GM18907 (cell line): ENCODE measurements around the gene ANKRD52.
A peak's percentile ranks its signal among the peaks of the same experiment; 100 is the strongest.
"Not testable (repeated sequence)": the region's sequence is repeated elsewhere in the genome, so short reads cannot be mapped to it uniquely, and the experiment has no call there.

Source experiments
- ATAC-seq: cut with Tn5 transposase; IDR thresholded peaks from one replicate; pipeline ENCODE4 v1.9.1; 2021; ENCODE audit warnings: mild to moderate bottlenecking, moderate library complexity; ENCODE audit not compliant: unreplicated experiment

ANKRD52 gene

GRCh38 chr12:56258068-56258819, at the start of gene ANKRD52:
Gene ANKRD52, minus strand, starts transcription at chr12:56258384. Its CDS starts 115 bp downstream, at chr12:56258269.
- ATAC-seq: peak; percentile 84

- no peak for ATAC-seq
Measured at GRCh38 chr12:56307221-56307965, 49.2 kb upstream of the ANKRD52 start.

GRCh38 chr12:56304872-56305590, 46.8 kb upstream of the ANKRD52 start:
- no peak for ATAC-seq

- no peak for ATAC-seq
Measured at GRCh38 chr12:56304276-56304675, 46.1 kb upstream of the ANKRD52 start.

GRCh38 chr12:56300644-56301464, 42.7 kb upstream of the ANKRD52 start:
- ATAC-seq: no peak

GRCh38 chr12:56299853-56300643, 41.9 kb upstream of the ANKRD52 start, which contains the start of gene CS:
Gene CS, minus strand, starts transcription at chr12:56300330. Its CDS starts 129 bp downstream, at chr12:56300201.
- ATAC-seq: peak; percentile 92

- no peak for ATAC-seq
Measured at GRCh38 chr12:56299308-56299852, 41.2 kb upstream of the ANKRD52 start.

- no peak for ATAC-seq
Measured at GRCh38 chr12:56298828-56299227, 40.6 kb upstream of the ANKRD52 start.

- ATAC-seq: no peak
Measured at GRCh38 chr12:56297400-56297799, 39.2 kb upstream of the ANKRD52 start.

- no peak for ATAC-seq
Measured at GRCh38 chr12:56296295-56296694, 38.1 kb upstream of the ANKRD52 start.

- ATAC-seq: no peak
Measured at GRCh38 chr12:56293795-56294194, 35.6 kb upstream of the ANKRD52 start.

GRCh38 chr12:56288705-56289387, 30.7 kb upstream of the ANKRD52 start:
- no peak for ATAC-seq

- ATAC-seq: no peak
Measured at GRCh38 chr12:56286044-56286830, 28.1 kb upstream of the ANKRD52 start.

- not testable (repeated sequence) for ATAC-seq
Measured at GRCh38 chr12:56284263-56284662, 26.1 kb upstream of the ANKRD52 start.

GRCh38 chr12:56282579-56282978, 24.4 kb upstream of the ANKRD52 start:
- ATAC-seq: no peak

GRCh38 chr12:56282030-56282429, 23.8 kb upstream of the ANKRD52 start:
- no peak for ATAC-seq

GRCh38 chr12:56280849-56281248, 22.7 kb upstream of the ANKRD52 start:
- ATAC-seq: no peak

- no peak for ATAC-seq
Measured at GRCh38 chr12:56278905-56279304, 20.7 kb upstream of the ANKRD52 start.
